Measurements from ENCODE around the gene GSTA4.

Gene GSTA4, protein sequence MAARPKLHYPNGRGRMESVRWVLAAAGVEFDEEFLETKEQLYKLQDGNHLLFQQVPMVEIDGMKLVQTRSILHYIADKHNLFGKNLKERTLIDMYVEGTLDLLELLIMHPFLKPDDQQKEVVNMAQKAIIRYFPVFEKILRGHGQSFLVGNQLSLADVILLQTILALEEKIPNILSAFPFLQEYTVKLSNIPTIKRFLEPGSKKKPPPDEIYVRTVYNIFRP

DNA sequence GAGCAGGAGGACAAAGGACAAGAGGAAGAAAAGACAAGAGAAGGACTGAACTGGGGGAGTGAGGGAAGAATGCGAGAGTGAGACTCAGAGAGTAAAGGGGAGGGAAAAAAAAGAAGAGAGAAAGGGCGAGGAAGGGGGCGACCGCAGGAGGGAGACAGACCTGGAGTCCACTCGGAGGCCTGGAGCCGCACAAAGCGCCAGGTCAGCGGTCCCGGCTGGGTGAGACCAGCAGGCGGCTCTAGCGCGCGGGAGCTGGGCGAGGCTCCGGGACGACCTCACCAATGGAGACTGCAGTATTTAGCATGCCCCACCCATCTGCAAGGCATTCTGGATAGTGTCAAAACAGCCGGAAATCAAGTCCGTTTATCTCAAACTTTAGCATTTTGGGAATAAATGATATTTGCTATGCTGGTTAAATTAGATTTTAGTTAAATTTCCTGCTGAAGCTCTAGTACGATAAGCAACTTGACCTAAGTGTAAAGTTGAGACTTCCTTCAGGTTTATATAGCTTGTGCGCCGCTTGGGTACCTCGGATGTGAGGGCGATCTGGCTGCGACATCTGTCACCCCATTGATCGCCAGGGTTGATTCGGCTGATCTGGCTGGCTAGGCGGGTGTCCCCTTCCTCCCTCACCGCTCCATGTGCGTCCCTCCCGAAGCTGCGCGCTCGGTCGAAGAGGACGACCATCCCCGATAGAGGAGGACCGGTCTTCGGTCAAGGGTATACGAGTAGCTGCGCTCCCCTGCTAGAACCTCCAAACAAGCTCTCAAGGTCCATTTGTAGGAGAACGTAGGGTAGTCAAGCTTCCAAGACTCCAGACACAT lies at the start of gene GSTA4:
Gene GSTA4 (minus strand): TSS at position 196 of the 824 bp plus-strand sequence. CDS start 1,041 bp downstream, outside the sequence.
- peak; percentile 70 to 77 (median 76) for DNase-seq (ENCODE audit: low read depth in 4 of 4, low spot score in 1 of 4)

DNA sequence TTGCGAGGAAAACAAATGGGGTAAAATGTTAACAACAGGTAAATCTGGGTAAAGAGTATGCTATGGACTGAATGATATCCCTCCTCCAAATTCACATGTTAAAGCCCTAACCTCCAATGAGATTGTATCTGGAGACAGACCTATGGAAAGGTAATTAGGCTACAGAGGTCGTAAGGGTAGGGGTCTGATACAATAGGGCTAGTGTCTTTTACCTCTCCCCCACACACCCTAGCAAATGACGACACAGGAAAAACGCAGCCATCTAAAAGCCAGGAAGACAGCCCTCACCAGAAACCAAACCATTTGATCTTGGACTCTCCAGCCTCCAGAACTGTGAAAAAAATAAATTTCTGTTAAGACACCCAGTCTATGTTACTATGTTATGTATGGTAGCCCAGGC lies 49.5 kb upstream of the GSTA4 start:
- DNase-seq (ENCODE audit: low read depth in 4 of 4, low spot score in 1 of 4): no peak

DNA sequence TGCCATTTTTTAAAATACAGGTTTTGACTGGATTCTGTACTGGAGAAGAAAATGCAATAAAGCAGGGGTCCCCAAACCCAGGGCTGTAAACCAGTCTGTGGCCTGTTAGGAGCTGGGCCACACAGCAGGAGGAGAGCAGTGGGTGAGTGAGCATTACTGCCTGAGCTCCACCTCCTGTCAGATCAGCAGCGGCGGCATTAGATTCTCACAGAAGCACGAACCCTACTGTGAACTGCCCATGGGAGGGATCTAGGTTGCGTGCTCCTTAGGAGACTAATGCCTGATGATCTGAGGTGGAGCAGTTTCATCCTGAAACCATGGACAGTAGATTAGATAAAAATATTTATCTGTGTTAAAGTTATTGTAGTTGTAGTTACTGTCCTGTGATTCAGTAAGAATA lies 49.0 kb upstream of the GSTA4 start:
- no peak for DNase-seq (ENCODE audit: low read depth in 4 of 4, low spot score in 1 of 4)

DNA sequence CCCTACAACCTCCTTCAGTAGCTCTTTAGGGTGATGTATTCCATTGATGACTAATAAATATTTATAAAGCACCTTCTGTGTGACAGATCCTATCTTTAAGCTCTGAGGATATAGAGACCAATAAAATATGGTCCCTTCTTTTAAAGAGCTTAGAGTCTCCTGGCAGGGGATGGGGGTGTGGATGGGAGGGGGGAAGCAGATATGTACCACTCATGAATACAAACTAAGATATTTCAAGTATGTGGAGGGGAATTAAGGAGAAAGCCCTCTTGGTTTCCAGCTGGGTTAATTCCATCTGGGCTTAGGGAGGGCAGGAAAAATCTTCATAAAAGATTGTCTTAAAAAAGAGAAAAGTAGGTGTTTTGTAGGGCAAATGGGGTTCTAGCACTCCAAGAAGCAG lies 48.5 kb upstream of the GSTA4 start:
- DNase-seq (ENCODE audit: low read depth in 4 of 4, low spot score in 1 of 4): no peak

DNA sequence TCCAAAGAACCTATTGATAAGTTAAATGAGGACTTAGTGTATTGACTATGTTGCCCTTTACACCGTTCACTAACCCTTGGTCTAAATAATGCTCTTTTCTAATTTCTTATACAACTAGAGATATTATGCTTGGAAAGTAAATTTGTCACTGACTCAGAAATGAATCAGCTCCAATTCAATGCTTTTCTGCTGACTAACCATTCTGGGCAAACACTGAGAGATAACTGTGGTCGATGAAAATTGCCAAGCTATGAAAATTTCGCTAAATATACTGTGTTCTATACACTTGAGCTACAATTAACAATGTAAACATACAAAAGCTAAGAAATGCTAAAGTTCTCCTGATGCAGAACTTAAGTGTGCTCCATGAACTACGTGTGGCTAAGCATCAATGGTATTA lies 47.0 kb upstream of the GSTA4 start:
- no peak for DNase-seq (ENCODE audit: low read depth in 4 of 4, low spot score in 1 of 4)

DNA sequence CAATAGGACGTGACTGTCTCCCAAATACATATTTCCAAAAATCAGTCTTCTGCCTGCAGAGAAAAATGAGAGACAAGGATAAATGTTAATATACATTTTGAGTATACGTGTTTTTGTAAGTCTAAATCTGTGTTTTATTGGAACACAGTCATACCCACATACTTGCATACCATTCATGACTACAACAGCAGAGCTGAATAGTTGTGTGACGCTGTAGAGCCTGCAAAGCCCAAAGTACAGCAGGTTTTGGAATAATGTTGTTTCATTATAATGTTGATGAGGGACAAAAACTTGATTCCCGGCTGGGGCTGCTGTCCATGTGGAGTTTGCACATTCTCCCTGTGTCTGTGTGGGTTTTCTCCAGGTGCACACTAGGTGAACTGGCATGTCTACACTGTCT lies 46.3 kb upstream of the GSTA4 start:
- DNase-seq (ENCODE audit: low read depth in 4 of 4, low spot score in 1 of 4): no peak

DNA sequence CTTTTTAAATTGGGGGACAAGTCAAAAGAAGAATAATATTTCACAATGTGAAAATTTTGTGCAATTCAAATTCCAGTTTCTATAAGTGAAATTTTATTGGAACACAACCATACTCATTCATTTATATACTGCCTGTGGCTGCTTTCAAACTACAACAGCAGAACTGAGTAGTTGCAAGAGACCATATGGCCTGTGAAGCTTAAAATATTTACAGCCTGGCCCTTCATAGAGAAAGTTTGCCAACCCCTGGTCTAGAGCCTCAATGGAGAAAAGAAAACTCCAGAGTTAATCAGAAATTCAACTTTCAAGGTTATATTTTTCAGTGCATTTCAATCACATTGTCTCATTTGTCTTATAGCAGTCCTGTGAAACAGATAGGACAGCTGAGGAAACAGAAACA lies 43.5 kb upstream of the GSTA4 start:
- no peak for DNase-seq (ENCODE audit: low read depth in 4 of 4, low spot score in 1 of 4)

DNA sequence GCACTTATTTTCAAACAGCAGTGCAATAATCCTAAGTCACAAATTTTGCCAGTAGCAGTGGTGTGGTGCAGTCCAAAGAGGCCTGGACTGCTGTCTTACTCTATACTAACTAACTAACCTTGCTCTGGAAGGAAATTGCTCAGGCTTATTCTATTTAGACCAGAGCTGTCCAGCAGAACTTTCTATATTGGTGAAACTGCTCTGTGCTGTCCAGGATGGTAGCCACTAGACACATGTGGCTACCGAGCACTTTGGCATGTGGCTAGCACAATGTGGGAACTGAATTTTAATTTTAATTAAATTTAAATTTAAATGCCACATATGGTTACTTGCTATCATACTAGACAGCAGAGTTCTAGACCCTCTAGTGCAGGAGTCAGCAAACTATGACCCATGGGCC lies 43.1 kb upstream of the GSTA4 start:
- no peak for DNase-seq (ENCODE audit: low read depth in 4 of 4, low spot score in 1 of 4)

DNA sequence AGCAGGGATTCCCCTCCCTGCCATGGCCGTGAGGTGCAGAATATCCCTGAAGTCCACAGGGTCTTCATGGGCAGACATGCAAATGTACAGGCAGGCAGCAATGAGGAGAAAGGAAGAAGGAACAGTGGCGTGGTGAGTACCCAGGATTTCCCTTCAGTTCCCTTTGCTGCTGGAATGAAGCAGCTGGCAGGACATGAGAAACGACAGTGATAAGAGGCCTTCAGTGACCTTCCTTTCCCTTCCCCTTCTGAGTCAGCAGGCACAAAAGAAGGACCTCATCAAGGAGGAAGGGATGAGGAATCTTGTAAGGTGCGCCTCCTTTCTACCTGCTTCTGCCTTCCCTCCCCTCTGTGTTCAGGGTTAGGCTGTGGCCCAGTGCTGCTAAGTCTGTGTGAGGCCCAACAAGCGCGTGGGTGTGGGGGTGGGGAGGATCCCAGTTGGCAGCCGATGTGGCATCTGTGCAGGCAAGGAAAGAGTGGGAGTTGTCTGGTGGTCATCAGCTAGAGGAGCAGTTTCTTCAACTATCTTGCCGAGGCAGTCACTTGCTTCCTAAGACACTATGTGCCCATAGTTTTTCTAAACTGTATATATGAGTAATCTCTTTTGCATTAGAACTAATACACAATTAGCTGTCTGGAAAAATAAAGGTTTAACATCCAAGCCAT lies 40.6 kb upstream of the GSTA4 start:
- DNase-seq (ENCODE audit: low read depth in 4 of 4, low spot score in 1 of 4): no peak

DNA sequence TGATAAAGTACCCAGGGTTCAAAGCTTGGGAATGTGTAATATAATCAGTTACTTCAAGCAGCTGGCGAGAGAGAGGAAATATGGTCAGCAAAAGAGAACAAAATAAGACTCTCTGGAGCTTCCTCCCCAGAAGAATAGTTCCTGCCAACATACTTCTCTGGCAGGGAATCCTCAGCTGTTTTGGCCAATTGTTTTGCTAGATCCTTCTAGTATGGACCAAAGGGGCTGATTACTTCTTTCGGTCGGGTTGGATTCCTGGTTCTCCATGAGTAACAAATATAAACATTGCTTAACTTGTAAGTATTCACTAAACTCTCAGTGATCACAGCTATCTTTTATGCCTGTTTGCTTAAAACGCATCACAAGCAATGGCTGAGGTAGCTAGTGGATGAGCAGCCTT lies 38.7 kb upstream of the GSTA4 start:
- DNase-seq (ENCODE audit: low read depth in 4 of 4, low spot score in 1 of 4): no peak

DNA sequence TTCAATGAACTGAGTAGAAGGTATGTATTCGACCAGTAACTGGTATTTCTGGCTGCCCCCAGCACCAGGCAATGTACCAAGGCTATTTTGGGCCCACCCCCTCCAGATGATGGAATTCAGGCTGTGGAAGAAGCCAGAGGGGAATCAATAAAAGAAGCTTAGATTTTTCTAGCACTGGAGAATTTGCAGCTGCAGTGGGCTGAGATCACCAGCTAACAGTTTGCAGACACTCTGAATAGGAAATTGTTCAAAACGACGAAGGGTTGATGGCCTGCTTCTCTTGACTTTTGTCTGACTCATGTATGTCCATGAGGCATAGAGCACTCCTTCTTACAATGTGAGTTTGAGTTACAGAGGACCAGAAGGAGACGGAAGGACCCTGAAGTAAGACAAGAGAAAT lies 37.8 kb upstream of the GSTA4 start:
- DNase-seq (ENCODE audit: low read depth in 4 of 4, low spot score in 1 of 4): no peak

DNA sequence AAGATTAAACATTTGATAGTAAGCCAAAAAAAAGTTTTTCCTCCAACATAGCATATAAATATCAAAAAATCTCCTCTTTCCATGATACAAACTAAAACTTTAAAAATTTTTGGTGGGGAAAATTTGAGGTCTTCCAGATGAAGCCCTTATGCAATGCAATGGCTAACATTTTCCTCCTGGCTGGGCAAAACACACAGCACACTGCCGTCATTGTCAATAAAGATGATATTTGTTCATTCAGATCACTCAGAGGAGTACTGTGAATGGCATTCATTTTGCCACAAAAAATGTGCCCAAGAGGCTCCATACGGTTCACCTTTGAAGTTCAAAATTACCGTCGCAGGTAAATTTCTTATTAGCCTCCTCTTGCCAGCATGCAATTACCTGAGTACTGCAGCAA lies 36.2 kb upstream of the GSTA4 start:
- DNase-seq (ENCODE audit: low read depth in 4 of 4, low spot score in 1 of 4): no peak

DNA sequence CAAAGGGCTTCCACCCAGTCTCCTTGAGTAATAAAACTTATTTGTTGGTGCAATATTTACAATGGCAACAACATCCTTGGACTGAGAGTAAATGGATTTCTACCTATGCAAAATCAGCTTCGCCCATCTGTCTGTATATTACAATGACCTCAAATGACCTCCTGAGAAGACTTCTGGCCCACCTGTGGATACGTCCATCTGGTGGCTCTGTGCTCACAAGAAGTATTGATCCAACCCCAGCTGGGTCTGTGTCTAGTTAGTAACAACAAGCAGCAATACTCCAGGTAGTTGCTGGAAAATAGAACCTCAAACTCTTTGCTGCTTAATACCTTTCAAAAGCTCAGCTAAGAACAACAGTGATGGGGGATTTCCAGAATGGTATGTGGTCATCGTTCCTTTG lies 34.7 kb upstream of the GSTA4 start:
- DNase-seq (ENCODE audit: low read depth in 4 of 4, low spot score in 1 of 4): no peak

DNA sequence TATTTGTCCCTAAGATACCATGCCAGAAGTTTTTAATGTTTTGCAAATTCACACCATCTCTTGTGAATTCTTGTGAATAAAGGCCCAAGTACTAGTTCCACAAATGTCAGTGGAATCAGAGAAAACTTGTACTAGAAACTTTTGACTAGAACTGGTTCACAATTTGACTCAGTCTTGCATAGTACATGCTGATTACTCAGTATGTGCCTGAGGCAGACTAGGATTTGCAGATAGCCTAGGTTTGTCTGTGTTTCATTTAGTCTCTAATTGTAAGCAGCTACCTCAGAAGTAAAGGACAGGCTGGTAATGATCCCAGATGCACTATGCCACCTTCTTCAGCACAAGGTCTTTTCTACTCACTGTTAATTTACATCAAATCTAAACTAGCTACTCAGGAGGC lies 34.2 kb upstream of the GSTA4 start:
- no peak for DNase-seq (ENCODE audit: low read depth in 4 of 4, low spot score in 1 of 4)

DNA sequence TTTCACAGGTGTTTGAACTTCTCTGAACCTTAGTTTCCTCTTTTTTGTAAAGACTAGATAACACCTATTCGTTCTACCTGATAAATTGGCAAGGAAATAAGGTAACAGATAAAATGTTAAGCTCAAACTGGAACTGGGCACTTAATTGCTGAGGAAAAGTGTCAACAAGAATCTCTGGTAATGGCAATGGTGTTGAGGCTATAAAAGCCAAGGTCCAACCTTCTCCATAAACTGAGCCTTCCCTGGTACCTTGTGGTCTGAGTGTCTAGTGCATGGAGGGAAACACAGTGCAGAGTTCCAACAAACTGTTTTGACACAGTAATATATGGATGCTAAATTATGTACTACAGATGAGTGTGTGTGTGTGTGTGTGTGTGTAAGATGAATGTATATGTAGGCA lies 33.4 kb upstream of the GSTA4 start:
- DNase-seq (ENCODE audit: low read depth in 4 of 4, low spot score in 1 of 4): no peak

DNA sequence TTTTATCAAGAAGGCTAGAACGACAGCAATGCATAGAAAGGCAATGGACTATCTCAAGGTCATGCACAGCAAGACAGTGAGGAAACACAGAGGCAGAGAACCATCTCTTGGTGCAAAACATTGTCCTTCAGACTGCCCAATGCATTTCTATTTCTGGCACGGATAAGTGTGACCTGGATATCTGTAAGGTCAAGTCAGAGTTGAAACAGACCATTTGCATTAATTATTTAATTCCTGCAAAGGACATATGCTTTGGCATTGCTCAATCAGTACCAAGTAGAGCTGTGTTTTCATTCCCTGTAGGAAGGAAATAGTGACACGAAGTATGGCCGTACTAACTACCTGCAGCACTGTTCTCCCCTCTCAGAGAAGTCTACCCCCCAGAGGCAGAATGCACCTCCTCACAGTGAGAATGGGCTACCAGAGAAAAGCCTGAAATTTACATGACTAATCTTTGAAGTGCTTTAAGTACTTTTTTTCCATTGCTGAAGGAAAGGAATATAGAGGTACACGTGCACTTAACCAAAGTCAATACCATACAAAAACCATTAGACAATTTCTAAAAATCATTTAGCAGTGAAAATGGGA lies 32.1 kb upstream of the GSTA4 start:
- DNase-seq (ENCODE audit: low read depth in 4 of 4, low spot score in 1 of 4): no peak

DNA sequence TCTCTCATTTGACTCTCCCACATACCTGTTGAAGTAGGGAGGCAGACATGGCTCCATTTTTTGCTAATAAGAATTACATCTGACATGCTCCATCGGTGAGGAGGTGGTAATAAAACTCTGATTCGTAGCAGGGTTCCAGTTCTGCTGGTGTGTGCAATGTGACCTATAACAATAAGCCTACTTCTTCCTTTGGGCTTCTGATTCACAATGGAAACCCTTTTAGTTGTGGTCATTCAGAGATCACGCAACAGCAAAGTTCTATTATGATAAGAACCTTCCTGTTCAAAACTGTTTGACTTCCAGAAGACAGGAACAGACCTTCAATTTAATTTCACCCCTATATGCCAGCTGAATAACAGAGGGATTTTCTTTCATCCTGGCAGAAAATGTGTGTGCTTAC lies 31.4 kb upstream of the GSTA4 start:
- DNase-seq (ENCODE audit: low read depth in 4 of 4, low spot score in 1 of 4): no peak

DNA sequence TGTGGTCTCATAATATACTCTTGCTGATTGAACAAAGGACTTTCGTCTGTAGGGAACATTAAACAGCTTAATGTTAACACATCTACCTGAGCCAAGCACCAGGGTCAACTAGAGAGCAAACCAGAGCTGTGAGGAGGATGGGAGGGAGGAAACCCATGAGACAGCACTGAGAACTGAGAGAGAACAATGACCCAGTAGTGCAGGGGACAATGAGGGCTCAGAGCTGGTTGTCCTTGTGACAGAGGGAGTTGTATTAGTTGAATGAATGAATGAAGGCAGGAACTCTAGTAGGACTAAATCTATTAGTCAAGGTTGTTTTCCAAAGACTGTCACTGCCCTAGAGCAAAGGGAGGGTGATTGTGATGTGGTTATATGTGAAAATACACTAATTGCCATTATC lies 28.2 kb upstream of the GSTA4 start:
- DNase-seq (ENCODE audit: low read depth in 4 of 4, low spot score in 1 of 4): no peak

DNA sequence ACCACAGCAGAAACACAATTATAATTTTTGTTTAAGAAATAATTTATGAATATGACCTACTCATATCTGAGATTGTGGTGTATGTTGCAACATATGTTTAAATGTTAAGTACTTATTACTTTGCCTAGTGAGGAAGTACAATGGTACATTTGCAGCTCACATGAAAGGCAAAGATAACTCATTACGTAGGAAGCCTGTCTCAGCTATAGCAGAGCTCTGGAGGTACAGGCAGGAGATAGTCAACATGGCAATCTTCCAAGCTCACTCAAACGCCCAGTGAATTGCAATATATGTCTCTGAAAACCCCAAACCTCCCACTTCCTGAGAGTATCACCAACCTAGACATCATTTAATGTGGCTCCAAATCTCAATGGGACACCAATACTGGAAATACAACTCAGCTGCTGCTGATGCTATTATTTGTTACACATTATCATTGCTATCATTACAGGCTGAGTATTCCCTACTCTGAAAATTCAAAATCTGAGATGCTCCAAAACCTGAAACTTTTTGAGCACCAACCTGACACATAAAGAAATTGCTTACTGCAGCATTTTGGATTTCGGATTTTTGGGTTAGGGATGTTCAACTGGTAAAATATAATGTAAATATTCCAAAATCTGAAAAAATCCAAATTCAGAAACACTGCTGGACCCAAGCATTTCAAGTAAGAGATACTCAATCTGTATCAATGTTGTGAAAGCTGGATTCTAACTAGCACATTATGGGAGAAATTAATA lies 25.1 kb upstream of the GSTA4 start:
- DNase-seq (ENCODE audit: low read depth in 4 of 4, low spot score in 1 of 4): no peak

DNA sequence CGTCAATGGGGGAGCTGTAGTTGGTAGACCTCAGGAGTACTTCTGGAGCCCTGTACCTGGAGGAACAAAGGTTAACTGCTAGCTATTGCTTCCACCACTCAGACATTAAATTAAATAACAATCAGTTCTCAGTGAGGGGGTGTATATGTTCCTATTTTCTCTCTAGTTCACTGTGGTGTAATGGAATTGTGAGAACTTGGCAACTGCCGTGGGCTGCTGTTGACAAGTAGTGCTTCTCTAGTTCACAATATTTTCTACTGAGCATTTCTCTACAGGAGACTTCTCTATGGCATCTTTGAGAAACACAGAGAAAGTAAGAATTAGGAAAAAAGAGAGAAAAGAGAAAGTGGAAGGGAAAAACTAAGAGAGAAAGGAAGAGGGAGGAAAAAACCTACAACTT lies 23.4 kb upstream of the GSTA4 start:
- no peak for DNase-seq (ENCODE audit: low read depth in 4 of 4, low spot score in 1 of 4)

DNA sequence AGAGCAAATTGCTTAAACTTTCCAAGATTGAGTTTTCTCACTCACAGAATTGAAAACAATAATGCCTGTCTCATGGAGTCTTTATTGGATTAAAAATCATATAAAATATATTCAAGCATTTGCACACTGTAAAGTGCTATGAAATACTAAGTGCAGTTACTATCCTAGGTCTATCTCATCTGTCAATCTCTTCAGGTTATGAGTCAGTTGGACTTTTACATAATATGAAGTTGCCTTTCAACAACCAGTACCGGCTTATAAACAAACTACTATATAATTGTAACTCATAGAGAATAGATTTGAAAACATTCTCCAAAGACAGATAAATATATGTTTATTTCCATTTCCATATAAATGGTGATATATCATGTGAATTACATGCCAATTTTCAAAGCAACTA lies 20.4 kb upstream of the GSTA4 start:
- no peak for DNase-seq (ENCODE audit: low read depth in 4 of 4, low spot score in 1 of 4)
